Adrenal gland (tissue), 5 donors: ENCODE results near the gene XYLT1.

Experiments
- CTCF ChIP-seq, 6 experiments: fragments of 450-650 bp in 4 of 6; fragments of 200-600 bp in 2 of 6; sonication (generic) in 1 of 6; IDR thresholded peaks; 1 replicate in 5 of 6; 2 replicates in 1 of 6; pipeline versions ENCODE4 v1.5.1 to v1.8.0; 2016 to 2021; ENCODE audit warnings: antibody characterized with exemption in 6 of 6, mild to moderate bottlenecking in 2 of 6, moderate library complexity in 1 of 6
- POLR2A ChIP-seq, 2 donors: fragments of 450-650 bp; IDR thresholded peaks; one replicate each; pipeline ENCODE4 v1.6.1; 2017; ENCODE audit warnings: antibody characterized with exemption in 2 of 2, mild to moderate bottlenecking in 2 of 2, moderate library complexity in 1 of 2
- donor health status: DM: no; HTN: no; CAD: no.

- no peak for TF ChIP-seq CTCF (IDR thresholded peaks at IDR 0.05)
- no peak for TF ChIP-seq POLR2A (IDR thresholded peaks at IDR 0.05)
These were observed 11.0 kb upstream of the XYLT1 start for GRCh38 chr16:17481736-17482135.
